CD4-positive, alpha-beta T cell treated with Interleukin-4 for 4 hours (primary cell): Measurements from ENCODE around the gene E2F7.

Source experiments
- DNase-seq: peaks from one replicate; pipeline ENCODE4 v3.0.0-alpha.2; 2020

E2F7 gene

GRCh38 chr12:77062396-77062795, 3.0 kb downstream of the E2F7 start:
- DNase-seq, result no peak

- DNase-seq, result no peak
Observed at GRCh38 chr12:77060883-77061240, 4.5 kb downstream of the E2F7 start.

GRCh38 chr12:77060136-77060882, 5.1 kb downstream of the E2F7 start:
- no peak for DNase-seq

GRCh38 chr12:77058740-77059139, 6.6 kb downstream of the E2F7 start:
- DNase-seq, result no peak

GRCh38 chr12:77054851-77055250, 10.5 kb downstream of the E2F7 start:
- DNase-seq, result no peak

- DNase-seq, result no peak
Observed at GRCh38 chr12:77053259-77053658, 12.1 kb downstream of the E2F7 start.

- peak; percentile 69 for DNase-seq
Observed at GRCh38 chr12:77049767-77050353, 15.5 kb downstream of the E2F7 start.

GRCh38 chr12:77047341-77048109, 17.8 kb downstream of the E2F7 start:
- no peak for DNase-seq

- no peak for DNase-seq
Observed at GRCh38 chr12:77046468-77046867, 18.9 kb downstream of the E2F7 start.

GRCh38 chr12:77045183-77045582, 20.2 kb downstream of the E2F7 start:
- DNase-seq, result no peak

- DNase-seq, result no peak
Observed at GRCh38 chr12:77044721-77045120, 20.6 kb downstream of the E2F7 start.

- DNase-seq, result no peak
Observed at GRCh38 chr12:77042833-77043232, 22.5 kb downstream of the E2F7 start.

- DNase-seq, result no peak
Observed at GRCh38 chr12:77040231-77040630, 25.1 kb downstream of the E2F7 start.

GRCh38 chr12:77035226-77035625, 30.1 kb downstream of the E2F7 start:
- no peak for DNase-seq

GRCh38 chr12:77033658-77034536, 31.5 kb downstream of the E2F7 start:
- DNase-seq, result no peak

GRCh38 chr12:77032406-77032805, 33.0 kb downstream of the E2F7 start:
- DNase-seq, result peak; percentile 12

GRCh38 chr12:77031745-77032144, 33.6 kb downstream of the E2F7 start:
- peak; percentile 6 for DNase-seq

- DNase-seq, result no peak
Observed at GRCh38 chr12:77025782-77026314, 39.5 kb downstream of the E2F7 start.

- no peak for DNase-seq
Observed at GRCh38 chr12:77023501-77023900, 41.9 kb downstream of the E2F7 start.

GRCh38 chr12:77019920-77020319, 45.4 kb downstream of the E2F7 start:
- no peak for DNase-seq

- DNase-seq, result no peak
Observed at GRCh38 chr12:77016606-77017005, 48.8 kb downstream of the E2F7 start.

- no peak for DNase-seq
Observed at GRCh38 chr12:77013091-77013490, 52.3 kb downstream of the E2F7 start.
